K562 (cell line): Measurements from ENCODE around the gene PPP2R3C. TPM values are rescaled to one million over a fixed set of nuclear protein-coding genes. Genes with fewer than 3 reads are reported as not detected.

Experiments used
- CBX1 ChIP-seq: sonication (generic); IDR thresholded peaks from 2 replicates; pipeline ENCODE4 v1.6.1; 2016; ENCODE audit warnings: antibody characterized with exemption, low read depth, mild to moderate bottlenecking
- CCNT2 ChIP-seq: IDR thresholded peaks from 2 replicates; pipeline ENCODE4 v1.6.1; 2011; ENCODE audit warnings: borderline replicate concordance, low read depth, mild to moderate bottlenecking, moderate library complexity, mixed read lengths, low read length; ENCODE audit not compliant: insufficient read length; ENCODE audit errors: extremely low read depth
- EP400 ChIP-seq: fragments of 450-650 bp; IDR thresholded peaks from 2 replicates; pipeline ENCODE4 v1.6.1; 2017; ENCODE audit warnings: antibody characterized with exemption, mild to moderate bottlenecking, moderate library complexity
- ETV1 ChIP-seq: fragments of 450-650 bp; conservative IDR thresholded peaks from 2 replicates; pipeline ENCODE4 v1.6.1; 2016; ENCODE audit warnings: missing genetic modification characterization, control low read depth, low read depth, missing compliant biosample characterization
- PPARD ChIP-seq: fragments of 250-450 bp; sonication (Bioruptor Pico); IDR thresholded peaks from 2 replicates; pipeline ENCODE4 v1.8.0; 2022; ENCODE audit warnings: inconsistent platforms, mild to moderate bottlenecking, moderate library complexity
- PURB ChIP-seq: sonication (generic); formaldehyde crosslinking; IDR thresholded peaks from 2 replicates; pipeline ENCODE4 v1.9.0; 2021; ENCODE audit warnings: low read depth, mild to moderate bottlenecking, missing genetic modification reagents
- SP1 ChIP-seq: sonication (generic); formaldehyde crosslinking; IDR thresholded peaks from 2 replicates; pipeline ENCODE4 v1.8.1; 2022; ENCODE audit warnings: mild to moderate bottlenecking, missing genetic modification reagents
- ZBTB17 ChIP-seq: fragments of 450-650 bp; formaldehyde crosslinking; IDR thresholded peaks from 2 replicates; pipeline ENCODE4 v1.4.0; 2020; ENCODE audit warnings: mild to moderate bottlenecking
- ZNF76 ChIP-seq: fragments of 250-450 bp; sonication (Bioruptor Pico); IDR thresholded peaks from 2 replicates; pipeline ENCODE4 v1.4.0; 2020; ENCODE audit warnings: mild to moderate bottlenecking, moderate library complexity, borderline replicate concordance
- polyA plus RNA-seq, 8 experiments: library from polyadenylated mRNA; depleted of rRNA in 4 of 8; stranded (reverse) in 5 of 8; unstranded in 3 of 8; fragments of >200 nt; fragmentation: Nextera tagmentation in 2 of 8; fragmentation: Illumina TruSeq in 1 of 8; extraction: Ambion mirVana in 2 of 8; extraction: Trizol in 1 of 8; gene quantifications; 2 replicates each; pipeline versions ENCODE4 v1.2.1 to v1.2.3, GENCODE V29; 2011 to 2014; ENCODE audit warnings: inconsistent platforms in 1 of 8, missing spikeins in 1 of 8
- total RNA-seq, 7 experiments: library from RNA; depleted of rRNA in 6 of 7; stranded (reverse); fragments of >200 nt in 6 of 7; fragmentation: Illumina TruSeq in 2 of 7; extraction: Trizol in 2 of 7; gene quantifications; 2 replicates each; pipeline versions ENCODE4 v1.2.1 to v1.2.3, GENCODE V29; 2011 to 2021; ENCODE audit warnings: low replicate concordance in 1 of 7
- TF ChIP-seq, protein P1 (sequence below), 3 experiments: fragments of 200-800 bp in 1 of 3; fragments of 250-450 bp in 1 of 3; fragments of 450-650 bp in 1 of 3; sonication (Bioruptor Pico) in 1 of 3; sonication (Bioruptor generic) in 1 of 3; formaldehyde crosslinking in 1 of 3; IDR thresholded peaks; 2 replicates each; pipeline versions ENCODE4 v1.6.1 to v1.8.0; 2016 to 2022; ENCODE audit warnings: mild to moderate bottlenecking in 2 of 3, missing genetic modification characterization in 2 of 3, missing compliant biosample characterization in 1 of 3, moderate library complexity in 1 of 3
- TF ChIP-seq, protein P2 (sequence below): fragments of 450-650 bp; IDR thresholded peaks from 2 replicates; pipeline ENCODE4 v1.6.1; 2016; ENCODE audit warnings: mild to moderate bottlenecking, moderate library complexity

PPP2R3C gene
- total and polyA plus RNA-seq, 9 of the 15 experiments (the other 6 are each of a cell fraction or from before 2014, with no cell fraction given), result 14.7 to 43.3 (median 22.7) TPM

DNA sequence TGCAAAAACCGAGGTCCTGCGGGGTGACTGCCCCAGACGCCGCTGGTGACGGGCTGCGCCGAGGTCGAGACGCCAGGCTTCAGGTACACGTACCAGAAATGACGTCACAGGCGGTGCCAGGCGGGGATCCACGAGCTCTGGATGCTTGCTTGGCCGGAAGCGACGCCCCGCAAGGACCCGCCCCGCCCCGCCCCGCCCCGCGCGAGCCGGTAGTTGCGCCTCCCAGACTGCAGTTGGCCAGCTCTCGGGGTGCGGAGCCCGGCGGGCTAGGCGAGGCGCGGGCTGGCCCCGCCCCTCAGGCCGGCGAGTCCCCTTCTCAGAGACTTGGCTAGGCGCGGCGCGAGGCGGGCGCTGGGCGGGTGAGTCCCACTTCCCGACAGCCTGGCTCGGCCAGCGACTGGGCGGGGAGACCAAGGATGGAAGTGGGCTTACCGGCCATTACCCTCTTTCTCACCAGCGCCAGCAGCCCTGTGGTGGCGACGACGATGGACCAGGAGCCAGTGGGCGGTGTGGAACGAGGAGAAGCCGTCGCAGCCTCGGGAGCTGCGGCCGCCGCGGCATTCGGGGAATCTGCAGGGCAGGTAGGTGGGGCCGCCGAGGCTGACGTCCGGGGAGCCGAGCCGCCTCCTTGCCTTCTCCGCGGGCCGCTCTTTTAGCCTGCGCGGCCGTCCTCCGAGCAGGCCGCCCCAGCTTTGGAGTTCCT, 75.6 kb downstream of the PPP2R3C start, which contains the start of gene FAM177A1 (continued):
- TF ChIP-seq ETV1 (tag) (0 out of 2 replicates have a peak, but pooled peaks have one; percentile 13), PURB (no peak), ZBTB17 (CRISPR knock-in tag) (peak; percentile 97), PPARD (CRISPR knock-in tag) (no peak), SP1 (peak; percentile 65), CBX1 (0 out of 2 replicates have a peak, but pooled peaks have one; percentile 57), CCNT2 (peak; percentile 78), ZNF76 (no peak), EP400 (peak; percentile 82; the same call in 1 of the 2 replicates)
- TF ChIP-seq, protein P1, sequence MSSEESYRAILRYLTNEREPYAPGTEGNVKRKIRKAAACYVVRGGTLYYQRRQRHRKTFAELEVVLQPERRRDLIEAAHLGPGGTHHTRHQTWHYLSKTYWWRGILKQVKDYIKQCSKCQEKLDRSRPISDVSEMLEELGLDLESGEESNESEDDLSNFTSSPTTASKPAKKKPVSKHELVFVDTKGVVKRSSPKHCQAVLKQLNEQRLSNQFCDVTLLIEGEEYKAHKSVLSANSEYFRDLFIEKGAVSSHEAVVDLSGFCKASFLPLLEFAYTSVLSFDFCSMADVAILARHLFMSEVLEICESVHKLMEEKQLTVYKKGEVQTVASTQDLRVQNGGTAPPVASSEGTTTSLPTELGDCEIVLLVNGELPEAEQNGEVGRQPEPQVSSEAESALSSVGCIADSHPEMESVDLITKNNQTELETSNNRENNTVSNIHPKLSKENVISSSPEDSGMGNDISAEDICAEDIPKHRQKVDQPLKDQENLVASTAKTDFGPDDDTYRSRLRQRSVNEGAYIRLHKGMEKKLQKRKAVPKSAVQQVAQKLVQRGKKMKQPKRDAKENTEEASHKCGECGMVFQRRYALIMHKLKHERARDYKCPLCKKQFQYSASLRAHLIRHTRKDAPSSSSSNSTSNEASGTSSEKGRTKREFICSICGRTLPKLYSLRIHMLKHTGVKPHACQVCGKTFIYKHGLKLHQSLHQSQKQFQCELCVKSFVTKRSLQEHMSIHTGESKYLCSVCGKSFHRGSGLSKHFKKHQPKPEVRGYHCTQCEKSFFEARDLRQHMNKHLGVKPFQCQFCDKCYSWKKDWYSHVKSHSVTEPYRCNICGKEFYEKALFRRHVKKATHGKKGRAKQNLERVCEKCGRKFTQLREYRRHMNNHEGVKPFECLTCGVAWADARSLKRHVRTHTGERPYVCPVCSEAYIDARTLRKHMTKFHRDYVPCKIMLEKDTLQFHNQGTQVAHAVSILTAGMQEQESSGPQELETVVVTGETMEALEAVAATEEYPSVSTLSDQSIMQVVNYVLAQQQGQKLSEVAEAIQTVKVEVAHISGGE (CRISPR knock-in tag; IDR thresholded peaks at IDR 0.05), result peak in 1 of 3 experiments; percentile 58; a peak in 2 of 6 replicates
- TF ChIP-seq, protein P2, sequence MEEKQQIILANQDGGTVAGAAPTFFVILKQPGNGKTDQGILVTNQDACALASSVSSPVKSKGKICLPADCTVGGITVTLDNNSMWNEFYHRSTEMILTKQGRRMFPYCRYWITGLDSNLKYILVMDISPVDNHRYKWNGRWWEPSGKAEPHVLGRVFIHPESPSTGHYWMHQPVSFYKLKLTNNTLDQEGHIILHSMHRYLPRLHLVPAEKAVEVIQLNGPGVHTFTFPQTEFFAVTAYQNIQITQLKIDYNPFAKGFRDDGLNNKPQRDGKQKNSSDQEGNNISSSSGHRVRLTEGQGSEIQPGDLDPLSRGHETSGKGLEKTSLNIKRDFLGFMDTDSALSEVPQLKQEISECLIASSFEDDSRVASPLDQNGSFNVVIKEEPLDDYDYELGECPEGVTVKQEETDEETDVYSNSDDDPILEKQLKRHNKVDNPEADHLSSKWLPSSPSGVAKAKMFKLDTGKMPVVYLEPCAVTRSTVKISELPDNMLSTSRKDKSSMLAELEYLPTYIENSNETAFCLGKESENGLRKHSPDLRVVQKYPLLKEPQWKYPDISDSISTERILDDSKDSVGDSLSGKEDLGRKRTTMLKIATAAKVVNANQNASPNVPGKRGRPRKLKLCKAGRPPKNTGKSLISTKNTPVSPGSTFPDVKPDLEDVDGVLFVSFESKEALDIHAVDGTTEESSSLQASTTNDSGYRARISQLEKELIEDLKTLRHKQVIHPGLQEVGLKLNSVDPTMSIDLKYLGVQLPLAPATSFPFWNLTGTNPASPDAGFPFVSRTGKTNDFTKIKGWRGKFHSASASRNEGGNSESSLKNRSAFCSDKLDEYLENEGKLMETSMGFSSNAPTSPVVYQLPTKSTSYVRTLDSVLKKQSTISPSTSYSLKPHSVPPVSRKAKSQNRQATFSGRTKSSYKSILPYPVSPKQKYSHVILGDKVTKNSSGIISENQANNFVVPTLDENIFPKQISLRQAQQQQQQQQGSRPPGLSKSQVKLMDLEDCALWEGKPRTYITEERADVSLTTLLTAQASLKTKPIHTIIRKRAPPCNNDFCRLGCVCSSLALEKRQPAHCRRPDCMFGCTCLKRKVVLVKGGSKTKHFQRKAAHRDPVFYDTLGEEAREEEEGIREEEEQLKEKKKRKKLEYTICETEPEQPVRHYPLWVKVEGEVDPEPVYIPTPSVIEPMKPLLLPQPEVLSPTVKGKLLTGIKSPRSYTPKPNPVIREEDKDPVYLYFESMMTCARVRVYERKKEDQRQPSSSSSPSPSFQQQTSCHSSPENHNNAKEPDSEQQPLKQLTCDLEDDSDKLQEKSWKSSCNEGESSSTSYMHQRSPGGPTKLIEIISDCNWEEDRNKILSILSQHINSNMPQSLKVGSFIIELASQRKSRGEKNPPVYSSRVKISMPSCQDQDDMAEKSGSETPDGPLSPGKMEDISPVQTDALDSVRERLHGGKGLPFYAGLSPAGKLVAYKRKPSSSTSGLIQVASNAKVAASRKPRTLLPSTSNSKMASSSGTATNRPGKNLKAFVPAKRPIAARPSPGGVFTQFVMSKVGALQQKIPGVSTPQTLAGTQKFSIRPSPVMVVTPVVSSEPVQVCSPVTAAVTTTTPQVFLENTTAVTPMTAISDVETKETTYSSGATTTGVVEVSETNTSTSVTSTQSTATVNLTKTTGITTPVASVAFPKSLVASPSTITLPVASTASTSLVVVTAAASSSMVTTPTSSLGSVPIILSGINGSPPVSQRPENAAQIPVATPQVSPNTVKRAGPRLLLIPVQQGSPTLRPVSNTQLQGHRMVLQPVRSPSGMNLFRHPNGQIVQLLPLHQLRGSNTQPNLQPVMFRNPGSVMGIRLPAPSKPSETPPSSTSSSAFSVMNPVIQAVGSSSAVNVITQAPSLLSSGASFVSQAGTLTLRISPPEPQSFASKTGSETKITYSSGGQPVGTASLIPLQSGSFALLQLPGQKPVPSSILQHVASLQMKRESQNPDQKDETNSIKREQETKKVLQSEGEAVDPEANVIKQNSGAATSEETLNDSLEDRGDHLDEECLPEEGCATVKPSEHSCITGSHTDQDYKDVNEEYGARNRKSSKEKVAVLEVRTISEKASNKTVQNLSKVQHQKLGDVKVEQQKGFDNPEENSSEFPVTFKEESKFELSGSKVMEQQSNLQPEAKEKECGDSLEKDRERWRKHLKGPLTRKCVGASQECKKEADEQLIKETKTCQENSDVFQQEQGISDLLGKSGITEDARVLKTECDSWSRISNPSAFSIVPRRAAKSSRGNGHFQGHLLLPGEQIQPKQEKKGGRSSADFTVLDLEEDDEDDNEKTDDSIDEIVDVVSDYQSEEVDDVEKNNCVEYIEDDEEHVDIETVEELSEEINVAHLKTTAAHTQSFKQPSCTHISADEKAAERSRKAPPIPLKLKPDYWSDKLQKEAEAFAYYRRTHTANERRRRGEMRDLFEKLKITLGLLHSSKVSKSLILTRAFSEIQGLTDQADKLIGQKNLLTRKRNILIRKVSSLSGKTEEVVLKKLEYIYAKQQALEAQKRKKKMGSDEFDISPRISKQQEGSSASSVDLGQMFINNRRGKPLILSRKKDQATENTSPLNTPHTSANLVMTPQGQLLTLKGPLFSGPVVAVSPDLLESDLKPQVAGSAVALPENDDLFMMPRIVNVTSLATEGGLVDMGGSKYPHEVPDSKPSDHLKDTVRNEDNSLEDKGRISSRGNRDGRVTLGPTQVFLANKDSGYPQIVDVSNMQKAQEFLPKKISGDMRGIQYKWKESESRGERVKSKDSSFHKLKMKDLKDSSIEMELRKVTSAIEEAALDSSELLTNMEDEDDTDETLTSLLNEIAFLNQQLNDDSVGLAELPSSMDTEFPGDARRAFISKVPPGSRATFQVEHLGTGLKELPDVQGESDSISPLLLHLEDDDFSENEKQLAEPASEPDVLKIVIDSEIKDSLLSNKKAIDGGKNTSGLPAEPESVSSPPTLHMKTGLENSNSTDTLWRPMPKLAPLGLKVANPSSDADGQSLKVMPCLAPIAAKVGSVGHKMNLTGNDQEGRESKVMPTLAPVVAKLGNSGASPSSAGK, result 0 out of 2 replicates have a peak, but pooled peaks have one; percentile 32
